Mesenchymal stem cell (in vitro differentiated cells and primary cell): ENCODE results near the gene CTDSP1.
A peak's percentile ranks its signal among the peaks of the same experiment; 100 is the strongest.

Source experiments
- DNase-seq: peaks from one replicate; pipeline ENCODE4 v3.0.0-alpha.2; 2013
- H2AFZ ChIP-seq: one replicate; pipeline ENCODE4 v1.6.1; 2013; ENCODE audit warnings: low read depth, mild to moderate bottlenecking, control low read depth, inconsistent platforms, low read length, moderate library complexity
- H2AK5ac ChIP-seq: 2 replicates; pipeline ENCODE4 v1.6.1; 2013; ENCODE audit warnings: low read length, moderate library complexity, mild to moderate bottlenecking, inconsistent platforms; ENCODE audit not compliant: severe bottlenecking
- H2BK120ac ChIP-seq: one replicate; pipeline ENCODE4 v1.6.1; 2013; ENCODE audit warnings: low read depth, mild to moderate bottlenecking, inconsistent platforms, low read length, moderate library complexity
- H2BK12ac ChIP-seq, 2 experiments: one replicate each; pipeline ENCODE4 v1.6.1; 2013; ENCODE audit warnings: inconsistent platforms in 2 of 2, low read length in 2 of 2, mild to moderate bottlenecking in 2 of 2, moderate library complexity in 2 of 2, control low read depth in 1 of 2
- H2BK15ac ChIP-seq: one replicate; pipeline ENCODE4 v1.6.1; 2013; ENCODE audit warnings: mild to moderate bottlenecking, low read depth, inconsistent platforms; ENCODE audit not compliant: poor library complexity, severe bottlenecking
- H2BK5ac ChIP-seq: 2 replicates; pipeline ENCODE4 v1.6.1; 2013; ENCODE audit warnings: low read depth, mild to moderate bottlenecking, low read length, control low read depth, inconsistent platforms; ENCODE audit not compliant: poor library complexity, severe bottlenecking
- H3K14ac ChIP-seq, 2 experiments: one replicate each; pipeline ENCODE4 v1.6.1; 2013; ENCODE audit warnings: inconsistent platforms in 2 of 2, low read length in 2 of 2, control low read depth in 1 of 2, mild to moderate bottlenecking in 1 of 2, moderate library complexity in 1 of 2
- H3K18ac ChIP-seq, 2 experiments: one replicate each; pipeline ENCODE4 v1.6.1; 2013; ENCODE audit warnings: inconsistent platforms in 2 of 2, low read length in 2 of 2, control low read depth in 1 of 2, low read depth in 1 of 2, mild to moderate bottlenecking in 1 of 2
- H3K23ac ChIP-seq, 2 experiments: one replicate each; pipeline ENCODE4 v1.6.1; 2013; ENCODE audit warnings: inconsistent platforms in 2 of 2, low read length in 2 of 2, mild to moderate bottlenecking in 2 of 2, moderate library complexity in 2 of 2, control low read depth in 1 of 2
- H3K27ac ChIP-seq: 2 replicates; pipeline ENCODE4 v1.5.1; 2013; ENCODE audit warnings: mild to moderate bottlenecking, moderate library complexity, low read length, control low read depth, inconsistent platforms; ENCODE audit not compliant: poor library complexity, severe bottlenecking
- H3K27me3 ChIP-seq, 2 experiments: 2 replicates each; pipeline versions ENCODE4 v1.6.1 to v1.7.0; 2013; ENCODE audit warnings: low read length in 2 of 2, mild to moderate bottlenecking in 2 of 2, moderate library complexity in 2 of 2, control low read depth in 1 of 2, inconsistent platforms in 1 of 2; ENCODE audit not compliant: control insufficient read depth in 1 of 2, insufficient read depth in 1 of 2
- H3K36me3 ChIP-seq, 2 experiments: 2 replicates each; pipeline versions ENCODE4 v1.6.1 to v1.7.0; 2013; ENCODE audit warnings: low read length in 2 of 2, control low read depth in 1 of 2, inconsistent platforms in 1 of 2, low read depth in 1 of 2, mild to moderate bottlenecking in 1 of 2; ENCODE audit not compliant: insufficient read depth in 2 of 2, control insufficient read depth in 1 of 2
- H3K4ac ChIP-seq, 2 experiments: one replicate each; pipeline ENCODE4 v1.6.1; 2013; ENCODE audit warnings: inconsistent platforms in 2 of 2, low read length in 2 of 2, mild to moderate bottlenecking in 2 of 2, moderate library complexity in 2 of 2, control low read depth in 1 of 2, low read depth in 1 of 2
- H3K4me1 ChIP-seq: 2 replicates; pipeline ENCODE4 v1.6.1; 2013; ENCODE audit warnings: low read depth, low read length, control low read depth; ENCODE audit not compliant: control insufficient read depth, insufficient read depth
- H3K4me2 ChIP-seq: 2 replicates; pipeline ENCODE4 v1.6.1; 2013; ENCODE audit warnings: low read length, mild to moderate bottlenecking, inconsistent platforms; ENCODE audit not compliant: poor library complexity, severe bottlenecking
- H3K4me3 ChIP-seq, 2 experiments: 2 replicates each; pipeline versions ENCODE4 v1.5.1 to v1.7.0; 2013; ENCODE audit warnings: low read length in 2 of 2, mild to moderate bottlenecking in 2 of 2, control low read depth in 1 of 2, low read depth in 1 of 2; ENCODE audit not compliant: insufficient read depth in 1 of 2
- H3K79me1 ChIP-seq: replicated peaks from 2 replicates; pipeline ENCODE4 v1.6.1; 2013; ENCODE audit warnings: mild to moderate bottlenecking, control low read depth, low read length, inconsistent platforms; ENCODE audit not compliant: poor library complexity, severe bottlenecking
- H3K9ac ChIP-seq: 2 replicates; pipeline ENCODE4 v1.7.0; 2013; ENCODE audit warnings: mild to moderate bottlenecking, low read length, moderate library complexity
- H3K9me3 ChIP-seq: 2 replicates; pipeline ENCODE4 v1.7.0; 2013; ENCODE audit warnings: mild to moderate bottlenecking, low read length; ENCODE audit not compliant: control insufficient read depth
- H4K8ac ChIP-seq: one replicate; pipeline ENCODE4 v1.6.1; 2013; ENCODE audit warnings: inconsistent platforms, mild to moderate bottlenecking, low read length, moderate library complexity
- H4K91ac ChIP-seq: one replicate; pipeline ENCODE4 v1.6.1; 2013; ENCODE audit warnings: mild to moderate bottlenecking, low read length, inconsistent platforms
- WGBS: methylation state at CpG from one replicate; pipeline ENCODE4 v1.1.7; 2013; ENCODE audit warnings: mixed read lengths; 5-methylcytosine and 5-hydroxymethylcytosine counted together

The CTDSP1 gene

DNA sequence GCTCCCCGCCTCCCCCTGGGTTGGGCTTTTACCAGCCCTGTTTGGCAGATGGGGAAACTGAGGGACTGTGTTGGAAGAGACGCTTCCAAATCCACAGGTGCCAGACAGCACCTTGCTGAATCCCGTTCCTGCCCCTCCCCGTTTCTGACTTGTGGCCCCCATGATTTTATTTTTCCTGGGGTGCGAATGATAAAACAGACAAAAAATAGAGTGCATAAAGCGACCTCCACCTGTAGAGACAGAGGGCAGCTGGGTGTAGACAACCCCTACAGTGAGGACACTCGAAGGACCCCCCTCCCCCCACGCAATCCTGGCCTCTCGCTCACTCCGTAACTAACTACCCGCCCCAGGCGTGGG lies 2.2 kb upstream of the CTDSP1 start:
- Histone ChIP-seq H2BK12ac (peak overlapping the region; percentile 20 to 95), H3K18ac (peak overlapping the region; percentile 93 to 97), H3K4me1 (peaks cover 50% of the 10 kb centered on the region), H3K9ac (peak overlapping the region; percentile 93), H3K27ac (peak overlapping the region; percentile 98), H3K4me2 (peak overlapping the region; percentile 60), H2AK5ac (peak overlapping the region; percentile 71), H2AFZ (no peak overlapping the region), H2BK5ac (no peak overlapping the region), H3K14ac (peak overlapping the region in 1 of 2 experiments; percentile 57), H3K36me3 (peaks cover 5 to 11% of the 10 kb centered on the region in 2 experiments), H3K9me3 (no peaks in the 10 kb centered on the region), H4K91ac (peak overlapping the region; percentile 85), H2BK120ac (peak overlapping the region; percentile 99), H4K8ac (peak overlapping the region; percentile 90), H3K27me3 (no peaks in the 10 kb centered on the region), H3K23ac (peak overlapping the region in 1 of 2 experiments; percentile 98), H2BK15ac (peak overlapping the region; percentile 57), H3K4ac (peak overlapping the region; percentile 24 to 93), H3K79me1 (peaks cover 4% of the 10 kb centered on the region), H3K4me3 (peak overlapping the region in 1 of 2 experiments; percentile 84)
- no peak for DNase-seq
- WGBS: 5% methylated on average over 4 of the region's 12 CpGs

DNA sequence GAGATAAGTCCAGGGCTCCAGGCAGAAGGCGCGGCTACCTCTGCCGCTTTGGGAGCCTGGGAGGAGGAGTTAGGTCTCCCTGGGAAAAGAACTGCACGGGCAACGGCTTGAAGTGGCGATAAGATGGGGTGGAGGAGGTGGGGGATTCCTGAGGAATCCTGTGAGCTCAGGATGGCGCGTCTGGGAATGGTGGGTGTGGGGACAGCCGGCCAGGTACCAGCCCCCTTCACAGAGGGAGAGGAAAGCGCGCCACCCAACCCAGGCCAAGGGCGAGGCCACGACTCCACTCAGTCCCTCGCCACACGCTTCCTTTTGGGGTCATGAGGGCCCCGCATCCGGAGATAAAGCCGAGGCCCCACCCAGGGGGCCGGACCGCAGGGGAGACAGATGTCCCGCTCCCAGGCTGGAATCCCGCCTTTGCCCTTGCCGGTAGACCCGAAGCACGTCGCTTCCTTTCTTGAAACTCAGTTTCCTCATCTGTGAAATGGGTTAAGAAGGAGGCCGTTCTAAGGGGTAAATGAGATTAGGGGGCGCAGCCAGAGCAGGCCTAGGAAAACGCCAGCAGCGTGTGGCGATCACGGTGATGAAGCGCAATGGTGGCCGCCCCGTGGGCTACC lies 1.7 kb upstream of the CTDSP1 start:
- H4K8ac ChIP-seq: peak overlapping the region; percentile 90
- peak overlapping the region in 1 of 2 experiments; percentile 11 for H3K14ac ChIP-seq
- peak overlapping the region; percentile 93 for H3K9ac ChIP-seq
- under 1% methylated on average over 33 of the region's 35 CpGs for WGBS
- H3K4me3 ChIP-seq: peak overlapping the region; percentile 84 to 85
- H2AK5ac ChIP-seq: peak overlapping the region; percentile 72
- H3K36me3 ChIP-seq: peaks cover 10 to 16% of the 10 kb centered on the region in 2 experiments
- peak overlapping the region; percentile 75 for H2BK15ac ChIP-seq
- H3K23ac ChIP-seq: peak overlapping the region; percentile 1 to 98
- H3K4me1 ChIP-seq: peaks cover 54% of the 10 kb centered on the region
- no peaks in the 10 kb centered on the region for H3K9me3 ChIP-seq
- peak overlapping the region; percentile 60 for H3K4me2 ChIP-seq
- peak overlapping the region; percentile 93 to 97 for H3K18ac ChIP-seq
- no peak overlapping the region for H2AFZ ChIP-seq
- peak overlapping the region; percentile 99 for H2BK120ac ChIP-seq
- peak overlapping the region; percentile 15 to 95 for H2BK12ac ChIP-seq
- no peak overlapping the region for H2BK5ac ChIP-seq
- peak overlapping the region; percentile 53 for H4K91ac ChIP-seq
- no peaks in the 10 kb centered on the region for H3K27me3 ChIP-seq
- peak overlapping the region; percentile 3 to 87 for H3K4ac ChIP-seq
- H3K27ac ChIP-seq: peak overlapping the region; percentile 98
- peaks cover 8% of the 10 kb centered on the region for H3K79me1 ChIP-seq
- peak; percentile 91 for DNase-seq

DNA sequence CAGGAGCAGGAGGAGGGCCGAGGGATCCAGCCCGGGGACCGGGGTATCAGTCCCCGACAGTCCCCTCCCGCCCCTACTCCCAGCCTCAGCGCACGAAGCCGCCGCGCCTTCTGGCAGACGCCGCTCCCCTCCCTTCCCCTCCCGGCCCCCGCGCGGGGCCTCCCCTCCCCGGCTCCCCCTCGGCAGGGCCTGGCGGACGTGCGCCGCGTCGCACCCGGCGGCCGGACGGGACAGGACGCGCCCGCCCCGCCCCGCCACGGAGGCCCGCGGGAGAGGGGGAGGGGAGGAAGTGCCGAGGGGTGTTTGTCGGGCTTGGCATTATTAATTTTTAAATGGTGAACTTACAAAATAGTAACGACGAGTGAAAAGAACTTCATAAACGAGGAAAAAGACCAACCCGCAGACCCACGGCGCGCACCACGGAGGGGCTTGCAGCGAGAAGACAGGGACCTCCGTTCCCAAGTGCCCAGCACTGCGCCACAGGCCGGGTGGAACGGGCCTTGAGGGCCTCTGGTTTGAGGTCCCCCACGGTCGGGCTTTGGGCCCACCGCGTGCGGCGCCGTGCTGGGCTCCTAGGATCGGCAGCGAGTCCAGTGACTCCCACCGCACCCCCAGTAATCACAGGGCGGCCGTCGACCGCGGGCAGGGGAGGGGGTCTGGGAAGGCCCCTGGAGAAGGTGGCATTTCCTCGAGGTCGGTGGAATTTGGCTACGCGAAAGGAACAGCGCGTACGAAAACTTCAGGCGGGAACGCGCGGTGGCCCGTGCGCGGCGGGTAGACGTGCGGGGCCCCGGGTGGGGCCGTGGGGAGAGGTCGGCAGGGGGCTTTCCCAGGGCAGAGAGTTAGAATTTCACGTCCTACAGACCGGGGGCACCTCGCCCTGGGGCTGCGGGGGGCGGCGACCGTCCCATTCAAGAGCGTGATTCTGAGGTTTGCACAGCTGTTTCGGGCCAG lies 954 bp upstream of the CTDSP1 start:
- Histone ChIP-seq H3K14ac (peak overlapping the region in 1 of 2 experiments; percentile 72), H2BK12ac (peak overlapping the region; percentile 38 to 95), H3K27me3 (no peaks in the 10 kb centered on the region), H3K36me3 (peaks cover 18 to 24% of the 10 kb centered on the region in 2 experiments), H3K9ac (peak overlapping the region; percentile 93), H2BK5ac (no peak overlapping the region), H3K79me1 (peaks cover 11% of the 10 kb centered on the region), H4K8ac (peak overlapping the region; percentile 93), H2AK5ac (peak overlapping the region; percentile 81), H3K23ac (peak overlapping the region in 1 of 2 experiments; percentile 70), H3K4me3 (peak overlapping the region; percentile 84 to 85), H2AFZ (no peak overlapping the region), H2BK120ac (peak overlapping the region; percentile 75), H3K4me2 (peak overlapping the region; percentile 60), H4K91ac (peak overlapping the region; percentile 96), H3K4me1 (peaks cover 54% of the 10 kb centered on the region), H2BK15ac (peak overlapping the region; percentile 99), H3K9me3 (no peaks in the 10 kb centered on the region), H3K18ac (peak overlapping the region; percentile 93 to 97), H3K4ac (peak overlapping the region; percentile 90 to 99), H3K27ac (peak overlapping the region; percentile 98)
- DNase-seq: peak; percentile 84
- 2% methylated on average over 77 of the region's 95 CpGs for WGBS
